GM18505 (cell line): ENCODE measurements around the gene FADD.

Source experiments
- ATAC-seq: cut with Tn5 transposase; IDR thresholded peaks from one replicate; pipeline ENCODE4 v1.9.1; 2021; ENCODE audit not compliant: unreplicated experiment
- POLR2A ChIP-seq: IDR thresholded peaks from 4 replicates; pipeline ENCODE4 v1.6.1; 2011; ENCODE audit warnings: borderline replicate concordance; ENCODE audit not compliant: insufficient read depth, insufficient read length; ENCODE audit errors: extremely low read depth

FADD gene

DNA sequence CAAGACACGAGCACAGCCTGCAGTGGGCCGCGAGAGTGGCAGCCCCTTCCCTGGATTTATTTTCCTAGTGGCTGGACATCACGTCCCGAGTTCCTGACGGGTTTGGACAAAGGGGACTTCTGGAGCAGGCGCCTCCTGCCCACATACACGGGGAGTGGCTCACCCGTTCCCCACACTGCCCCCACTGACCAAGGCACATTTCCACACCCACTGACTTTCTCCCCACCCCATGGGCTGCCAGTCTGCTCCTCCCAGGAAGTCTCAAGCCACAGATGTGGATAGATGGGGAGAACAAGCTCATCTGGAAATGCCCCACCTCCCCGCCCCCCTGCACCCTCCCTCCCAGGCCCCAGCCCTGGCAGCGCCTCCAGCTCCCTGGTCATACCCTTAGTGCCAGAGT, 34.0 kb upstream of the FADD start:
- no peak for ATAC-seq
- no peak for TF ChIP-seq POLR2A

DNA sequence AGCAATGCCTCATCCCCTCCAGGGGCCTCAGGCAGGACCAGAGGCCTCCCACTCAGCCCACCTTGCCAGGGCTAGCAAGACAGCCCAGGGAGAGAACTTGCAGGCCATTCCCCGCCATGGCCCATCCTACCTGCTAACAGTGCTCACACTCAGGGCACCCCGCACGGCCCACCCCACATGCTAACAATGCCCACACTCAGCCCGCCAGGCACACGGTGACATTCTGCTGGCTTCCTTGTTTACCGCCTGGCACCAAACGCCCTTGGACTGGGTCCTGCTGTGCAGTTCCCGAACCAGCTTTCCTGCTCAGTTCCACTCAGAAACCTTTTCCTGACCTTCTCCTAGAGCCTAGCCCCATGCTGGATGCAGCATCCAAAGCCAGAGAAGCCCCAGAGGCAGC, 33.5 kb upstream of the FADD start:
- ATAC-seq, result no peak
- TF ChIP-seq POLR2A, result no peak

DNA sequence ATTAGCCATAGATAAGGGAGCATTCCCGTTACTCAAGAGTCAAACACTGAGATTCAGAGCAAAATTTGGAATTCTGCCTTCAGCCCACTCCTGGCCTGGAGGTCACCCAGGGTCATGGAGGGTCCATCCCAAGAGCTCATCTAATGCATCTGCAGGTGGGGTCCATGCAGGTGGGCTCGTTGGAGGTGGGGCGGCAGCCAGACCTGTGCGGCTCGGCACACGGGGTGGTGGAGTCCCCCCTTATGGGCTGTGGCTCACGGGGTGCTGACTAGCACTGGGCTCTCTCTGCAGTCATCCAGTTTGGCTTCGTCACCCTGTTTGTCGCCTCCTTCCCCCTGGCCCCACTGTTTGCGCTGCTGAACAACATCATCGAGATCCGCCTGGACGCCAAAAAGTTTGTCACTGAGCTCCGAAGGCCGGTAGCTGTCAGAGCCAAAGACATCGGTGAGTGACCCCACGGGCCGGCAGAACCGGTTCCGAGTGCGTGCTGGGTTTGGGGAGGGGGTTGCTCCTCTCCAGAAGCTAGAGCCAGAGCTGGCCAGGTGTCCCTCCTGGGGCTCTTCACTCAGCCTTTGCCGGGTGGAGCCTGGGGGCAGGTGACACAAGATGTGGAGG, 32.4 kb upstream of the FADD start:
- no peak for ATAC-seq
- no peak for TF ChIP-seq POLR2A

- ATAC-seq, result no peak
- TF ChIP-seq POLR2A, result no peak
Measured at GRCh38 chr11:70173018-70173417, 30.1 kb upstream of the FADD start.

DNA sequence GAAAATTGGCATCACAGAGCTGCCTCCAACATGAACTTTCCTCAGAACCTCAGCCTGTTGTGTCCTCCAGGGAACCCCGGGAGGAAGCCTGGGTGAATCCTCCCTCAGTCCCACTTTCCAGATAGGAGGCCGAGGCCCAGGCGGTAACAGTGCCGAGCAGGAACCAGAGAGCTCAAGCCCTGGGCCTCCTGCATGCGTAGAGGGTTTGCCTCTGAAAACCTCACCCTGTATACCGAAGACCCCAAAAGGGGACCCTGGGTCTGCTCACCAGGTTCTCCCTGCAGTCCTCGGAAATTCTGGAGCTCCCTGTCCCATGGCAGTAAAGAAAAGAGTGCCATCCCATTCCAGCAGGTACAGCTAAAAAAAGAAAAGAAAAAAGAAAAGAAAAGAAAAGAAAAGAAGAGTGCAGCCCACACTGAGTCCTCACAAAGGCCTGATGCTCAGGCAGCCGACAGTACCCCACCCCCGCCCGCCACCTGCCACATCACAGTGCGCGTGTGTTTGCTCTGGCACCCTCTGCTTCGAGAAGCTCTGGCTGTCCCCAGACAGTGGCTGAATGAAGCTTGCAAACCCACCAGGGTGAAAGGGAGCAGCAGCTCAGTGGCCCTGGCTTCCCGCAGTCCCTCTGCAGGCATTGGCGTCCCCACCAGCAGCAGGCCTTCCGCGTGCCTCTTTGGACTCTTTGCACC, 28.4 kb upstream of the FADD start:
- no peak for TF ChIP-seq POLR2A
- ATAC-seq, result no peak

DNA sequence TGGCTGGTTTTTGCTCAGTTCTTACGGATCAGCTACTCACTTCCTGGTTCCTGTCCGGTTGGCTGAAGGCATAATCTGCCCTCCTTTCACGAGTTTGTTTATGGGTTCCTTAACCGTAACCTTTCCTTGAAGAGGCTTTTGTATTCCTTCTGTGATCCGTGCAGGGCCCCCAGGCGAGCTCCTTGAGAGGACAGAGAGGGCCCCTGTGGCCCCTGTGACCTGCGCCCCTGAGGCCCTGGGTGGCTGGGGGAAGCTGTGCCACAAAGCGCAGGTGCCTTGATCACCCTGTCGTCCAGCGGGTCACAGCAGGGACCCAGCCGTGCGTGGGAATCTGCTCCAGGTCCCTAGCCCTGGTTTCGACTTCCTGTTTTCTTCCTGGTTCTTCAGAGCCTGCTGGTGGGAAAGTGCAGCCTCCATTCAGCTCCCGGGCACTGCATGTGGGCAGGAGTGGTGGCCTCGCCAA, 27.8 kb upstream of the FADD start:
- TF ChIP-seq POLR2A, result no peak
- ATAC-seq, result no peak

GRCh38 chr11:70176940-70177689, 26.0 kb upstream of the FADD start:
- no peak for ATAC-seq

GRCh38 chr11:70180906-70181305, 22.2 kb upstream of the FADD start:
- TF ChIP-seq POLR2A, result no peak
- no peak for ATAC-seq

More at GRCh38 chr11:70176940-70177689, 26.0 kb upstream of the FADD start:
- no peak for TF ChIP-seq POLR2A

DNA sequence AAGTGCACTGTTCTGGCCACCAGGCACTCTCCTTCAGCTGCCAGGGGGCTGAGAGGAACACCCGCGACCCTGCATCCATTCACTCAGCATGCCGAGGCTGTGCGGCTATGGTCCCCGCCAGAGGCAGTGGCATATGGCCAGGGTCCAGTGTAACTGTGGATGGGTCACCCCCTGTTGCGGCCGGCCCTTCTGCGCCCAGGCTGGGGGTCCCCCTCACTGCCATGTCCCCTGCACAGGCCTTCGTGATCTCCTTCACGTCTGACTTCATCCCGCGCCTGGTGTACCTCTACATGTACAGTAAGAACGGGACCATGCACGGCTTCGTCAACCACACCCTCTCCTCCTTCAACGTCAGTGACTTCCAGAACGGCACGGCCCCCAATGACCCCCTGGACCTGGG, 20.8 kb upstream of the FADD start:
- ATAC-seq, result no peak

GRCh38 chr11:70183032-70183431, 20.1 kb upstream of the FADD start:
- TF ChIP-seq POLR2A, result no peak
- ATAC-seq, result no peak

More for the DNA sequence above, 20.8 kb upstream of the FADD start:
- TF ChIP-seq POLR2A, result no peak

DNA sequence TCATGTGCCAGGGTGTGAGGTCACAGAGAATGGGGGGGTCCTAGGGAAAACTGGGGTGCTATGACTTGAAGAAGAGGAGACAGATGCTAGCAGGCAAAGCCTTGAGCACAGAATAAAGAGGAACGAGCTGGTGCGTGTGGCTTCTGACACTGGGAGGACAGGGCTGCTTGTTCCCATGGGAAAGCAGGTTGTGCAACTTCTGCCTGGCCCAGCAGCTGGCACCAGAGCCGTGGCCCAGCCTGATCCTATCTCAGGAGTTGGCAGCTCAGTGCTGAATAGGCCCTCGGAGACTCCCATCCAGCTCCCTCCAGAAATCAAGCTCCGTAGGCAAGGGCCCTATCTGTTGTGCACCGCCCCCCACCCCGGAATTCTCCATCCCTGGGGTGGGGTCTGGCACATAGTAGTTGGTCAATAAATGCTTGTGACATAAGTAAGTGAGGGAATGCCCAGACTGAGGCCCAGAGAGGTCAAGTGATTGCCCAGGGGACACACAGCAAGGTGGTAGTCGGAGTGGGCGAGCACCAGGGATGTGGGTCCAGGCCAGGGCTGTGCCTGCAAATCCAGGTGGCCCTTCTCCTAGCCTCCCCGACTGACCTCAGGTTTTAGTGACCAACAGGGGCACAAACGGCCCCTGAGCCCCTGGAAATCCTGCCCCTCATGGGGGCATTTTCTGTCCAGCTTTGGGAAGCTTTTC, 19.5 kb upstream of the FADD start:
- ATAC-seq, result no peak
- no peak for TF ChIP-seq POLR2A

DNA sequence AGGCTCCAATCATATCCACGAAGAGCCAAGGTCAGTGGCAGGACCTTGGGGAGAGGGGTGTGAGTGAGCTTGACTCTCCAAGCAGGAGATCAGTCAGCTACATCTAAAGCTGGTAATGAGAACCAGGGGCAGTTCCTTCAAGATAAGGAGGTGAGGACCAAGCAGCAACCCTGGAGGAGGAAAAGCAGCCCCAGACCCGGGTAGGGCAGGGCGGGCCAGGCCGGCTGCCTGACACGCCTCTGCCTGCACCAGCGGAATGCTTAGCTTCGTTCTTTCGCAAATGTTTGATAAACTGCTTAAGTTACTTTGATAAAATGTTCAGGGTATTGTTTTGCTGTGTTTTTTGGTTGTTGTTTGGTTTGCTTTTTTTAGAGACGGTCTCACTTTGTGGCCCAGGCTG, 18.7 kb upstream of the FADD start:
- no peak for ATAC-seq
- TF ChIP-seq POLR2A, result no peak

DNA sequence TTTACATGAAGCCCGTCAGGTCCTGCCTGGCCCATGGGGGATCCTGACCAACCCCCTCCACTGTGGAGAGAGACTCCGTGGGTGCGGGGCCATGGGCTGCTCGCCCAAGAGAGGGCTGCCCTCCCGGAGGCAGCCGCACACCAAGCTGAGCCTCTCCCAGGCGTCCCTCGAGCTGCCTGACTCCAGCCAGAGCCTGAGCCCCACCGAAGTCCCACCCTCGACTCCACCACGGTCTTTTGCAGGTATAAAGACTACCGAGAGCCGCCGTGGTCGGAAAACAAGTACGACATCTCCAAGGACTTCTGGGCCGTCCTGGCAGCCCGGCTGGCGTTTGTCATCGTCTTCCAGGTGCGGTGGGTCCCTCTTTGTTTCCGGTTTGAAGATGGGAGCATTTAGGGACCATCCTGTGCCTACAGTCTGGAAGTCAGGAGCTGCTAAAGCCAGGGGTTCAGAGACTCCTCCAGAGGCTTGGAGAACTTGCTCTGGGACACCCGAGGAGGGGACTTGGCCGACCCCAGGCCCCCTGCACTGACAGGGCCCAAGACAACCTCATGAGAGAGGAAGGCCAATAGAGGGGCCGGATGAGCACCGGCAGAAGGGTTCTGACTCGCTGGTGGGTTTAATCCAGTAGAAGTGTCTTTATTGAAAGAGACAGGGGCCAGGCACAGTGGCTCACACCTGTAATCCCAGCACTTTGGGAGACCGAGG, 17.6 kb upstream of the FADD start:
- no peak for ATAC-seq

More for the DNA sequence above, 17.6 kb upstream of the FADD start:
- no peak for TF ChIP-seq POLR2A
